Stimulated activated CD8-positive, alpha-beta memory T cell treated with anti-CD3 and anti-CD28 coated beads, Interleukin-2, amount 100 ng/mL, for 1 hour (primary cell): ENCODE data around the gene CD302.
"Not testable (repeated sequence)": the region's sequence is repeated elsewhere in the genome, so short reads cannot be mapped to it uniquely, and the experiment has no call there.

ENCODE experiments used
- DNase-seq, 2 donors: peaks; one replicate each; pipeline ENCODE4 v3.0.0-alpha.2; 2020; ENCODE audit warnings: low read depth in 2 of 2

CD302 gene

GRCh38 chr2:159797543-159798375 lies at the start of gene CD302:
Gene CD302, minus strand, starts transcription at chr2:159798208. Its CDS starts 10 bp downstream, at chr2:159798198.
- no peak for DNase-seq

- DNase-seq = no peak
Measured at GRCh38 chr2:159846564-159846963, 48.6 kb upstream of the CD302 start.

GRCh38 chr2:159840616-159841015 lies 42.6 kb upstream of the CD302 start:
- DNase-seq = no peak

GRCh38 chr2:159832858-159833257 lies 34.9 kb upstream of the CD302 start:
- no peak for DNase-seq

- DNase-seq = no peak
Measured at GRCh38 chr2:159832026-159832425, 34.0 kb upstream of the CD302 start.

- DNase-seq = no peak
Measured at GRCh38 chr2:159829376-159829775, 31.4 kb upstream of the CD302 start.

GRCh38 chr2:159828738-159829137 lies 30.7 kb upstream of the CD302 start:
- no peak for DNase-seq

GRCh38 chr2:159822478-159822833 lies 24.4 kb upstream of the CD302 start:
- not testable (repeated sequence) for DNase-seq

- DNase-seq = not testable (repeated sequence)
Measured at GRCh38 chr2:159821775-159822477, 23.9 kb upstream of the CD302 start.

- no peak for DNase-seq
Measured at GRCh38 chr2:159818940-159819339, 20.9 kb upstream of the CD302 start.

- DNase-seq = no peak
Measured at GRCh38 chr2:159817283-159817682, 19.3 kb upstream of the CD302 start.

GRCh38 chr2:159811232-159811631 lies 13.2 kb upstream of the CD302 start:
- DNase-seq = no peak

GRCh38 chr2:159808032-159808425 lies 10.0 kb upstream of the CD302 start:
- DNase-seq = no peak

GRCh38 chr2:159807183-159808031 lies 9.4 kb upstream of the CD302 start:
- DNase-seq = no peak

GRCh38 chr2:159804941-159805340 lies 6.9 kb upstream of the CD302 start:
- no peak for DNase-seq

GRCh38 chr2:159803235-159803962 lies 5.4 kb upstream of the CD302 start:
- no peak for DNase-seq

- DNase-seq = no peak
Measured at GRCh38 chr2:159802673-159803072, 4.7 kb upstream of the CD302 start.

GRCh38 chr2:159799833-159800232 lies 1.8 kb upstream of the CD302 start:
- no peak for DNase-seq

- no peak for DNase-seq
Measured at GRCh38 chr2:159798376-159798725, 343 bp upstream of the CD302 start.

GRCh38 chr2:159797225-159797542 lies 824 bp downstream of the CD302 start:
- DNase-seq = no peak

GRCh38 chr2:159795841-159796690 lies 1.9 kb downstream of the CD302 start:
- no peak for DNase-seq
